HepG2 (cell line): ENCODE data around the gene STK11. TPM values are rescaled to one million over a fixed set of nuclear protein-coding genes. Genes with fewer than 3 reads are reported as not detected.

ENCODE experiments used
- JUND ChIP-seq: sonication (generic); formaldehyde crosslinking; IDR thresholded peaks from 2 replicates; pipeline ENCODE4 v1.8.0; 2022; ENCODE audit warnings: mild to moderate bottlenecking, missing genetic modification reagents
- KLF16 ChIP-seq, 2 experiments: sonication (generic) in 1 of 2; formaldehyde crosslinking in 1 of 2; IDR thresholded peaks; 2 replicates each; pipeline versions ENCODE4 v1.6.1 to v1.8.0; 2016 to 2023; ENCODE audit warnings: missing genetic modification reagents in 2 of 2, missing compliant biosample characterization in 1 of 2
- NR2C2 ChIP-seq: sonication (generic); formaldehyde crosslinking; IDR thresholded peaks from 2 replicates; pipeline ENCODE4 v1.4.0; 2020; ENCODE audit warnings: missing genetic modification reagents, mild to moderate bottlenecking, moderate library complexity, borderline replicate concordance
- SUZ12 ChIP-seq: fragments of 150-350 bp; IDR thresholded peaks from 2 replicates; pipeline ENCODE4 v1.6.1; 2014; ENCODE audit warnings: low read depth, low read length
- TBX3 ChIP-seq: fragments of 450-650 bp; IDR thresholded peaks from 2 replicates; pipeline ENCODE4 v1.6.1; 2017; ENCODE audit warnings: antibody characterized with exemption, mild to moderate bottlenecking, inconsistent platforms, borderline replicate concordance
- ZBTB20 ChIP-seq: sonication (generic); formaldehyde crosslinking; IDR thresholded peaks from 2 replicates; pipeline ENCODE4 v1.8.1; 2023; ENCODE audit warnings: missing genetic modification reagents, low read depth, mild to moderate bottlenecking, borderline replicate concordance
- ZFX ChIP-seq: sonication (generic); formaldehyde crosslinking; IDR thresholded peaks from 2 replicates; pipeline ENCODE4 v1.4.0; 2020; ENCODE audit warnings: mild to moderate bottlenecking, low read depth, missing genetic modification reagents, moderate library complexity
- ZNF225 ChIP-seq: sonication (generic); formaldehyde crosslinking; IDR thresholded peaks from 2 replicates; pipeline ENCODE4 v1.4.0; 2020; ENCODE audit warnings: mild to moderate bottlenecking, missing genetic modification reagents
- polyA plus RNA-seq, 8 experiments: library from polyadenylated mRNA; depleted of rRNA in 3 of 8; stranded (reverse) in 7 of 8; unstranded in 1 of 8; fragments of >200 nt; fragmentation: Illumina TruSeq in 4 of 8; extraction: Trizol in 4 of 8; gene quantifications; 2 replicates each; pipeline versions ENCODE4 v1.2.1 to v1.2.3, GENCODE V29; 2011 to 2016; ENCODE audit warnings: low read depth in 4 of 8, missing spikeins in 1 of 8, mixed read lengths in 1 of 8; ENCODE audit not compliant: insufficient read depth in 1 of 8
- total RNA-seq, 5 experiments: library from RNA; depleted of rRNA; stranded (reverse); fragments of >200 nt; fragmentation: Illumina TruSeq; extraction: Trizol; gene quantifications; 2 replicates each; pipeline ENCODE4 v1.2.3, GENCODE V29; 2016; ENCODE audit warnings: low read depth in 1 of 5
- TF ChIP-seq, protein P1 (sequence below): sonication (generic); formaldehyde crosslinking; IDR thresholded peaks from 2 replicates; pipeline ENCODE4 v1.5.1; 2020; ENCODE audit warnings: mild to moderate bottlenecking, missing genetic modification reagents, moderate library complexity
- TF ChIP-seq, protein P2 (sequence below), 2 experiments: sonication (generic) in 1 of 2; formaldehyde crosslinking in 1 of 2; IDR thresholded peaks; 2 replicates each; pipeline versions ENCODE4 v1.4.0 to v1.6.1; 2018 to 2020; ENCODE audit warnings: missing genetic modification reagents in 2 of 2, borderline replicate concordance in 1 of 2, low read depth in 1 of 2, mild to moderate bottlenecking in 1 of 2, missing biosample characterization in 1 of 2
- TF ChIP-seq, protein P3 (sequence below): sonication (generic); formaldehyde crosslinking; IDR thresholded peaks from 2 replicates; pipeline ENCODE4 v1.4.0; 2020; ENCODE audit warnings: missing genetic modification reagents

The STK11 gene
- total and polyA plus RNA-seq, 2 of the 13 experiments (the other 11 are each of a cell fraction or from before 2014, with no cell fraction given) = 27.5 to 43.6 TPM

DNA sequence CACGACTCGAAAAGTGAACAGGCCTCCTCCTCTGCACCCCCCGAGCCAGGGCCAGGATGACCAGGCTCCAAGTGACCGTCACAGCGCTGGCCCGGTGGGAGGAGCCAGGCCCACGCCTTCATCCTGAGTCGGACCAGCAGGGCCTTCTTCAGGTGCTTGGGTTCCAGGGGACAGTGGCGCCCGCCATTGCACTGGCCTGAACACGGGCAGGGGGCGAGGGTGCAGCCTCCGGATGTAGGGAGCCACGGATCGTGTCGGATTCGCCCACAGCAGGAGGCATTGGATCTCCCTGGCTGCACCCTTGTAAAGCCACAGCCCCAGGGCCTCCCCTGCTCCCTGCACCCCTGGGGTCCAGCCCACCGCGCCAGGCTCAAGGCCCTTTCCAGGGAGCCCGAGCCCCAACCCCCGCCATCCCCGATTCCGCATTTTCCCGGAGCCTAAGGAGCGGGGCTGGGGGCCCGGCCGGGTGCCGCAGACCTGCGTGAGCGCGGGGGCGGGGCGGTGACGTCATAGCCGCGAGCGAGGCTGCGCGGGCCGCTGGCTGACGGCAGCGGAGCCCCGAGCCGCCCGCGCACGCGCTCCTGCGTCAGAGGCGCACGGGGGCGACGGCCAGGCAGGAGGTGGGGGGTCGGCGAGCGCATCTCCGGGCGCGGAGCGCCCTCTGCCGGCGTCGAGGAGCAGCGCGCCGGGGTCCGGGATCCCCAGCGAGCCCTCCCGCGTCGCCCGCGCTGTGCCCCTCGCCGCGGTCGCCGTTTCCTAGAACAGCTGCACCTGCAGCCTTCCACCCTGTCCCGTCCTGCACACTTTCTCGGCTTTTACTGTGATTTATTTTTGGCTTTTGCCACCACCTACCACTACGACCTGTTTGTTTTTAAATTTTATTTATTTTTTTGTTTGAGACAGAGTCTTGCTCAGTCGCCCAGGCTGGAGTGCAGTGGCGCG lies 34.5 kb downstream of the STK11 start (continued):
- TF ChIP-seq, protein P1, sequence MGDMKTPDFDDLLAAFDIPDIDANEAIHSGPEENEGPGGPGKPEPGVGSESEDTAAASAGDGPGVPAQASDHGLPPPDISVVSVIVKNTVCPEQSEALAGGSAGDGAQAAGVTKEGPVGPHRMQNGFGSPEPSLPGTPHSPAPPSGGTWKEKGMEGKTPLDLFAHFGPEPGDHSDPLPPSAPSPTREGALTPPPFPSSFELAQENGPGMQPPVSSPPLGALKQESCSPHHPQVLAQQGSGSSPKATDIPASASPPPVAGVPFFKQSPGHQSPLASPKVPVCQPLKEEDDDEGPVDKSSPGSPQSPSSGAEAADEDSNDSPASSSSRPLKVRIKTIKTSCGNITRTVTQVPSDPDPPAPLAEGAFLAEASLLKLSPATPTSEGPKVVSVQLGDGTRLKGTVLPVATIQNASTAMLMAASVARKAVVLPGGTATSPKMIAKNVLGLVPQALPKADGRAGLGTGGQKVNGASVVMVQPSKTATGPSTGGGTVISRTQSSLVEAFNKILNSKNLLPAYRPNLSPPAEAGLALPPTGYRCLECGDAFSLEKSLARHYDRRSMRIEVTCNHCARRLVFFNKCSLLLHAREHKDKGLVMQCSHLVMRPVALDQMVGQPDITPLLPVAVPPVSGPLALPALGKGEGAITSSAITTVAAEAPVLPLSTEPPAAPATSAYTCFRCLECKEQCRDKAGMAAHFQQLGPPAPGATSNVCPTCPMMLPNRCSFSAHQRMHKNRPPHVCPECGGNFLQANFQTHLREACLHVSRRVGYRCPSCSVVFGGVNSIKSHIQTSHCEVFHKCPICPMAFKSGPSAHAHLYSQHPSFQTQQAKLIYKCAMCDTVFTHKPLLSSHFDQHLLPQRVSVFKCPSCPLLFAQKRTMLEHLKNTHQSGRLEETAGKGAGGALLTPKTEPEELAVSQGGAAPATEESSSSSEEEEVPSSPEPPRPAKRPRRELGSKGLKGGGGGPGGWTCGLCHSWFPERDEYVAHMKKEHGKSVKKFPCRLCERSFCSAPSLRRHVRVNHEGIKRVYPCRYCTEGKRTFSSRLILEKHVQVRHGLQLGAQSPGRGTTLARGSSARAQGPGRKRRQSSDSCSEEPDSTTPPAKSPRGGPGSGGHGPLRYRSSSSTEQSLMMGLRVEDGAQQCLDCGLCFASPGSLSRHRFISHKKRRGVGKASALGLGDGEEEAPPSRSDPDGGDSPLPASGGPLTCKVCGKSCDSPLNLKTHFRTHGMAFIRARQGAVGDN (CRISPR knock-in tag) = peak; percentile 65
- TF ChIP-seq ZBTB20 (CRISPR knock-in tag) (0 out of 2 replicates have a peak, but pooled peaks have one; percentile 13), JUND (peak; percentile 48), TBX3 (no peak), ZFX (CRISPR knock-in tag) (peak; percentile 47; the same call in 1 of the 2 replicates), KLF16 (CRISPR knock-in tag; IDR thresholded peaks at IDR 0.05) (no peak; a peak in 1 of 4 replicates), SUZ12 (no peak), NR2C2 (CRISPR knock-in tag) (peak; percentile 64; the same call in 1 of the 2 replicates), ZNF225 (CRISPR knock-in tag) (0 out of 2 replicates have a peak, but pooled peaks have one; percentile 51)
- TF ChIP-seq, protein P2, sequence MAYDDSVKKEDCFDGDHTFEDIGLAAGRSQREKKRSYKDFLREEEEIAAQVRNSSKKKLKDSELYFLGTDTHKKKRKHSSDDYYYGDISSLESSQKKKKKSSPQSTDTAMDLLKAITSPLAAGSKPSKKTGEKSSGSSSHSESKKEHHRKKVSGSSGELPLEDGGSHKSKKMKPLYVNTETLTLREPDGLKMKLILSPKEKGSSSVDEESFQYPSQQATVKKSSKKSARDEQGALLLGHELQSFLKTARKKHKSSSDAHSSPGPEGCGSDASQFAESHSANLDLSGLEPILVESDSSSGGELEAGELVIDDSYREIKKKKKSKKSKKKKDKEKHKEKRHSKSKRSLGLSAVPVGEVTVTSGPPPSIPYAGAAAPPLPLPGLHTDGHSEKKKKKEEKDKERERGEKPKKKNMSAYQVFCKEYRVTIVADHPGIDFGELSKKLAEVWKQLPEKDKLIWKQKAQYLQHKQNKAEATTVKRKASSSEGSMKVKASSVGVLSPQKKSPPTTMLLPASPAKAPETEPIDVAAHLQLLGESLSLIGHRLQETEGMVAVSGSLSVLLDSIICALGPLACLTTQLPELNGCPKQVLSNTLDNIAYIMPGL (CRISPR knock-in tag; IDR thresholded peaks at IDR 0.05; ENCODE audit: borderline replicate concordance in 1 of 2, low read depth in 1 of 2) = peak in 1 of 2 experiments; percentile 75; a peak in 2 of 4 replicates
- TF ChIP-seq, protein P3, sequence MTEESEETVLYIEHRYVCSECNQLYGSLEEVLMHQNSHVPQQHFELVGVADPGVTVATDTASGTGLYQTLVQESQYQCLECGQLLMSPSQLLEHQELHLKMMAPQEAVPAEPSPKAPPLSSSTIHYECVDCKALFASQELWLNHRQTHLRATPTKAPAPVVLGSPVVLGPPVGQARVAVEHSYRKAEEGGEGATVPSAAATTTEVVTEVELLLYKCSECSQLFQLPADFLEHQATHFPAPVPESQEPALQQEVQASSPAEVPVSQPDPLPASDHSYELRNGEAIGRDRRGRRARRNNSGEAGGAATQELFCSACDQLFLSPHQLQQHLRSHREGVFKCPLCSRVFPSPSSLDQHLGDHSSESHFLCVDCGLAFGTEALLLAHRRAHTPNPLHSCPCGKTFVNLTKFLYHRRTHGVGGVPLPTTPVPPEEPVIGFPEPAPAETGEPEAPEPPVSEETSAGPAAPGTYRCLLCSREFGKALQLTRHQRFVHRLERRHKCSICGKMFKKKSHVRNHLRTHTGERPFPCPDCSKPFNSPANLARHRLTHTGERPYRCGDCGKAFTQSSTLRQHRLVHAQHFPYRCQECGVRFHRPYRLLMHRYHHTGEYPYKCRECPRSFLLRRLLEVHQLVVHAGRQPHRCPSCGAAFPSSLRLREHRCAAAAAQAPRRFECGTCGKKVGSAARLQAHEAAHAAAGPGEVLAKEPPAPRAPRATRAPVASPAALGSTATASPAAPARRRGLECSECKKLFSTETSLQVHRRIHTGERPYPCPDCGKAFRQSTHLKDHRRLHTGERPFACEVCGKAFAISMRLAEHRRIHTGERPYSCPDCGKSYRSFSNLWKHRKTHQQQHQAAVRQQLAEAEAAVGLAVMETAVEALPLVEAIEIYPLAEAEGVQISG (CRISPR knock-in tag) = peak; percentile 42
